Activated naive CD8-positive, alpha-beta T cell treated with anti-CD3 and anti-CD28 coated beads, Interleukin-2, amount 10 ng/mL, durations not matched to agents 7 days and 5 days (primary cell): ENCODE measurements around the gene FDXR. TPM values are rescaled to one million over a fixed set of nuclear protein-coding genes. Genes with fewer than 3 reads are reported as not detected.

Experiments used
- ATAC-seq: fragments of 150-1000 bp; cut with Tn5 transposase; one replicate; pipeline ENCODE4 v1.10.0; 2021; ENCODE audit warnings: low read depth, moderate library complexity
- POLR2A ChIA-PET: fragments of 350-600 bp; sonication (Branson Sonifier 250); formaldehyde crosslinking; loops from one replicate; lab custom pipeline; 2021; ENCODE audit warnings: antibody characterized with exemption; lab: Charles Lee
- DNase-seq: peaks from one replicate; pipeline ENCODE4 v3.0.0; 2021
- H3K27ac Mint-ChIP-seq: one replicate; pipeline ENCODE4 v1.8.0; 2022; ENCODE audit warnings: mild to moderate bottlenecking, mixed read lengths
- H3K27me3 Mint-ChIP-seq: one replicate; pipeline ENCODE4 v1.8.0; 2022; ENCODE audit warnings: mild to moderate bottlenecking, moderate library complexity, mixed read lengths
- H3K36me3 Mint-ChIP-seq: one replicate; pipeline ENCODE4 v1.8.0; 2021; ENCODE audit warnings: mild to moderate bottlenecking, mixed read lengths
- H3K4me1 Mint-ChIP-seq: one replicate; pipeline ENCODE4 v1.8.0; 2021; ENCODE audit warnings: mixed read lengths
- H3K4me3 Mint-ChIP-seq: one replicate; pipeline ENCODE4 v1.8.0; 2022; ENCODE audit warnings: mild to moderate bottlenecking, moderate library complexity, mixed read lengths
- H3K9me3 Mint-ChIP-seq: one replicate; pipeline ENCODE4 v1.8.0; 2021; ENCODE audit warnings: mixed read lengths
- total RNA-seq, 2 experiments: library from RNA; stranded (reverse); gene quantifications; one replicate each; pipeline ENCODE4 v1.2.3, GENCODE V29; 2021

FDXR gene
- total RNA-seq, 2 experiments from 2014 or later, result 25.4 to 30.8 TPM

DNA sequence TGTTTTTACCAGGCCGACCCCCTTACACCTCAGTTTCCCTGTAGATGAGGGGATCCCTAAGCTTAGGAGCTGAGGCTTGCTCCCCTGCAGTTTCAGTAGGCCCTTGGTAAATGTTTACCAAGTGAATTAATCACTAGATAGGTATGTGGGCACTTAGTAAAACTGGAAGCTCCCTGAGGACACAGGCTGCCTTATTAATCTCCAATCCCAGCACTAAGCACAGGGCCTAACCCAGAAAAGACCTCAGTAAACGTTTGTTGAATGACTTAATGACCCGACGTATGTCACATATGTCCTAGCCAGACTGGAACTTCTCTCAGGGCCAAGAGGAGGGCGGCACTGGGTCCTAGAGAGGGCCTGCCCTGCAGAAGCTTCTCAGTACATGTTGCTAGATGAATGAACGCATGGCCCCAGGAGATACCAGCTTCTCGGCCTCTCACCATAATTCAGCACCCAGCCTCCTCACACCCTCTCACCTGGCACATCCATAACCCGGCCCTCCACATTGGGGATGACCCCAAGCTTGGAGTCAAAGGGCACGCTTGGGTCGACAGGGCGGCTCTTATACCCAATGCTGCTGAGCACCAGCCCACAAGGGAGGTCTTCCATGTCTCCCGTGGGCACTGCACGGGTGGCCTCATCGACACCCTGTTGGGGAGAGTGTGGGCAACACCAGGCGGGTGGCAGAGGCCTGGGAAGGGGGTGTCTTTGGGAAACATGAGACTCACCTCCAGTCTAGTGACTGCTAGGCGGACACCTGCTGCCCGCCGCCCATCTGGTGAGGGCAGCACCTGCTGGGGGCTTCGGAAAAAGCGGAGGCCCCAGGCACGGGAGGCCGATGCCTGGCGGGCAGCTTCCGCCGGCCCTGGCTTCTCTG, 9.1 kb downstream of the FDXR start:
- Mint-ChIP-seq H3K27me3 (peaks cover 25% of the 10 kb centered on the region), H3K36me3 (peaks cover 7% of the 10 kb centered on the region), H3K9me3 (no peaks in the 10 kb centered on the region), H3K27ac (no peak overlapping the region), H3K4me3 (no peak overlapping the region), H3K4me1 (peaks cover 15% of the 10 kb centered on the region)
- DNase-seq (no peak), ATAC-seq (no peak)
- POLR2A ChIA-PET, result interaction anchor here (2.2 to 2.5 kb wide), 3 partner anchors 9 to 73 kb away, joined by 8 to 12 read pairs (median 10); partner anchors contain the start of gene FDXR

- peaks cover 6% of the 10 kb centered on the region for H3K36me3 Mint-ChIP-seq
- ATAC-seq, result no peak
- no peak overlapping the region for H3K4me3 Mint-ChIP-seq
- H3K9me3 Mint-ChIP-seq, result no peaks in the 10 kb centered on the region
- POLR2A ChIA-PET, result interaction anchor here (0.9 to 2.5 kb wide), 3 partner anchors 10 to 72 kb away, joined by 3 to 12 read pairs (median 10); partner anchors contain the start of gene FDXR
- peaks cover 11% of the 10 kb centered on the region for H3K4me1 Mint-ChIP-seq
- no peak for DNase-seq
- peaks cover 32% of the 10 kb centered on the region for H3K27me3 Mint-ChIP-seq
- no peak overlapping the region for H3K27ac Mint-ChIP-seq
These were observed 9.9 kb downstream of the FDXR start for GRCh38 chr17:74862919-74863318.

GRCh38 chr17:74862108-74862901, 10.5 kb downstream of the FDXR start:
- no peak overlapping the region for H3K27ac Mint-ChIP-seq
- DNase-seq (peak; percentile 81), ATAC-seq (peak; percentile 59)
- no peaks in the 10 kb centered on the region for H3K9me3 Mint-ChIP-seq
- POLR2A ChIA-PET, result interaction anchor here (0.7 to 2.5 kb wide), 7 partner anchors 8 to 117 kb away, joined by 3 to 12 read pairs (median 3); partner anchors contain the start of gene FDXR
- H3K36me3 Mint-ChIP-seq, result peaks cover 6% of the 10 kb centered on the region
- H3K27me3 Mint-ChIP-seq, result peaks cover 38% of the 10 kb centered on the region
- H3K4me3 Mint-ChIP-seq, result no peak overlapping the region
- peaks cover 11% of the 10 kb centered on the region for H3K4me1 Mint-ChIP-seq

GRCh38 chr17:74861662-74862107, 11.1 kb downstream of the FDXR start:
- peaks cover 44% of the 10 kb centered on the region for H3K27me3 Mint-ChIP-seq
- H3K4me1 Mint-ChIP-seq, result peaks cover 11% of the 10 kb centered on the region
- peaks cover 6% of the 10 kb centered on the region for H3K36me3 Mint-ChIP-seq
- H3K9me3 Mint-ChIP-seq, result no peaks in the 10 kb centered on the region
- POLR2A ChIA-PET, result interaction anchor here (0.5 to 2.5 kb wide), 8 partner anchors 8 to 122 kb away, joined by 3 to 12 read pairs (median 4); partner anchors contain the start of gene FDXR
- DNase-seq (no peak), ATAC-seq (no peak)
- no peak overlapping the region for H3K4me3 Mint-ChIP-seq
- H3K27ac Mint-ChIP-seq, result no peak overlapping the region

- no peak overlapping the region for H3K4me3 Mint-ChIP-seq
- no peaks in the 10 kb centered on the region for H3K9me3 Mint-ChIP-seq
- ATAC-seq (no peak), DNase-seq (no peak)
- peaks cover 50% of the 10 kb centered on the region for H3K27me3 Mint-ChIP-seq
- H3K27ac Mint-ChIP-seq, result no peak overlapping the region
- H3K36me3 Mint-ChIP-seq, result peaks cover 6% of the 10 kb centered on the region
- H3K4me1 Mint-ChIP-seq, result peaks cover 11% of the 10 kb centered on the region
- POLR2A ChIA-PET, result interaction anchor here (0.5 to 2.5 kb wide), 7 partner anchors 9 to 122 kb away, joined by 3 to 12 read pairs (median 3); partner anchors contain the start of gene FDXR
These were observed 11.7 kb downstream of the FDXR start for GRCh38 chr17:74860872-74861661.

DNA sequence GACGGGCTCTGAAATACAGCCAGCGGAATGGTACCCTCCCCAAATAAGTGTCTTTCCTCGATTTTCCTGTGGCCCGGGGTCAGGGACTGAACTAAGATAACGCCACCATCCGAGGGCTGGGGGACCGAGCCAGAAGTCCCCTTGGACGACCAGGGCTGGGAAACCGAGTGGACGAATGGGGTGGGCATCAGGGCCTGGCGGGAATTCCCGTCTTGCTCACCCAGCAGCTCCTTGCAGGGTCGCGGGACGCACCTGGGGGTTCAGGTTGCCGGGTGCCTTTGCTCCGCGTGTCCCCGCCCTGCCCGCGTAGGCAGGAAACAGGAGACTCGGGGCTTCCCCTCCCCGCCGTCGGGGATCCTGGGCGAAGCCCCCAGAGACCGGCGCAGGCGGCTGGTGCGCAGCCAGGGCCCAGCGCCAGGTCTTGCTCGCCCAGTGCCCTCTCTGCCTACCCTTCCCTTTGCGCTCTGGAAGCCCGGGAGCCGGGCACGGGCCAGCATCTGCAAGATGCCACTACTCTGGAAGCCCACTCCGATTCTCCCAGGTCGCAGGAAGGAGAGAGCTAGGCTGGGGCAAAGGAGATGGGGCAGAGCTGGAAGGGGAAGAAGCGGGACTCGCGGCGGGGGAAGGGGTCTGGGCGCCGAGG, 12.4 kb downstream of the FDXR start:
- POLR2A ChIA-PET, result no interaction called here
- Mint-ChIP-seq H3K4me3 (peak overlapping the region; percentile 25), H3K36me3 (peaks cover 6% of the 10 kb centered on the region), H3K27me3 (peaks cover 55% of the 10 kb centered on the region), H3K9me3 (no peaks in the 10 kb centered on the region), H3K4me1 (peaks cover 11% of the 10 kb centered on the region), H3K27ac (no peak overlapping the region)
- ATAC-seq, result no peak
- peak; percentile 55 for DNase-seq

- DNase-seq (peak; percentile 64), ATAC-seq (peak; percentile 22)
- Mint-ChIP-seq H3K4me1 (peaks cover 6% of the 10 kb centered on the region), H3K27me3 (peaks cover 60% of the 10 kb centered on the region), H3K4me3 (peak within 1 kb of the TSS; percentile 50), H3K36me3 (no peaks in the 10 kb centered on the region), H3K27ac (no peak within 1 kb of the TSS), H3K9me3 (no peaks in the 10 kb centered on the region)
- POLR2A ChIA-PET, result interaction anchor here (1.9 kb wide), 1 partner anchor 14 kb away, joined by 5 read pairs; the partner anchor contains the start of gene FDXR
These were observed 13.2 kb downstream of the FDXR start, which contains the start of gene GRIN2C for GRCh38 chr17:74859459-74860228. GRIN2C (minus strand) TSS chr17:74859885; CDS start chr17:74855092, 4,793 bp downstream.

DNA sequence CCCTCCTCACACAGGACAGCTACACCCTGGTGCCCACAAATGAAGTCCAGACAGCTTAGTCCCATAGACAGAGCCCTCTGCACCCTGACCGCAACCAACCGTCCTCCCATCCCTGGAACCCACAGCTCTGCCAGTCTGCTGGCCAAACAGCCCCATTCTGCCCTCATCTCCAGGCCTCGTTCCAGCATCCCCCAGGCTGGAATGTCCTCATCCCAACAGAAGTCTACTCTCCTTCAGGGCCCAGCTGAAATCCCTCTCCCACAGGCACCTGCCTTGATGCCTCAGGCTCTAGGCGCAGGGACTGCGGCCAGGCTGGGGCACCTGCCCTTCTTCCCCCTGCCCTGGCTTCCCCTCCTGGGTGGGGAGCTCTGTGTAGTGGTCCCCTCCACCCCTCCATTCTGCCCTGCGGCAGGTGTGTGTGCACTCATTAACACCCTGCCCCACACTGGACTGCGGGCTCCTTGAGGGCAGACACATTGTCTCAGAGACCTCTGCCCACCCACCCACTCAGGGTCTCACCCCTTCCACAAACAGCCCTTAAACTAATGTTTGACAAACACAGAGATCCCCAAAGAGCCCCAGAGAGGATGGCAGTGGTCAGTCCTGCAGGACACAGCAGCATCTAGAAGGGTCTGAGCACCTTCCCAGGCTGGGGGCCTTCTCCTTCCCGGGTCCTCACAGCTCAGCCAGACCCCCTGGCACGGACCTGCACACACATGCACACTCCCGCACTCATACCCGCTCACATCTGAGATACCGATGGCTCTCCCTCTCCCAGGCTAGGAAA, 13.9 kb downstream of the FDXR start:
- Mint-ChIP-seq H3K36me3 (no peaks in the 10 kb centered on the region), H3K27ac (no peak overlapping the region), H3K27me3 (peaks cover 68% of the 10 kb centered on the region), H3K9me3 (no peaks in the 10 kb centered on the region), H3K4me3 (peak overlapping the region; percentile 50), H3K4me1 (peaks cover 6% of the 10 kb centered on the region)
- POLR2A ChIA-PET, result interaction anchor here (0.5 to 1.9 kb wide), 2 partner anchors 14 to 623 kb away, joined by 4 to 5 read pairs; partner anchors contain the start of gene FDXR
- no peak for DNase-seq
- no peak for ATAC-seq

DNA sequence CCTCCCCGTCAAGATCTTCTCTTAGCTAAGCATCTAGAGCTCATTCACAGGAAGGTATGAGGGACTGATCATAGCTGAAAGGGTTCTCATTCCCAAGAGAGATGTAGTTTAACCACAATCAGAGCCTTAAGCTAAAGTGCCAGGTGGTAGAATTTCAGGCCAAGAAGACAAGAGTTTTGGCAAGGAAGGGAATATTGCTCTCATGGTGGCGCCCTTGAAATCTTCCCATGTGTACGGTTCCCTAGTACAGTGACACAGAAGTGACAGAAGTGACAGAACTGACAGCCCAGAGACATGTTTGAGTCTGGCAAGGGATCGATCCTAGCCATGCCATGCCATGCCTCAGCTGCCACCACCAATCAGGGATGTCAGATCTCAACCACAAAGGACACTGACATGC, 15.6 kb downstream of the FDXR start:
- POLR2A ChIA-PET, result no interaction called here

GRCh38 chr17:74856112-74856511, 16.7 kb downstream of the FDXR start:
- Mint-ChIP-seq H3K4me1 (peaks cover 8% of the 10 kb centered on the region), H3K27ac (no peak overlapping the region), H3K4me3 (no peak overlapping the region), H3K9me3 (no peaks in the 10 kb centered on the region), H3K27me3 (peaks cover 75% of the 10 kb centered on the region), H3K36me3 (no peaks in the 10 kb centered on the region)
- POLR2A ChIA-PET, result no interaction called here
- DNase-seq, result no peak
- no peak for ATAC-seq

More for the DNA sequence above, 15.6 kb downstream of the FDXR start:
- DNase-seq, result no peak
- H3K36me3 Mint-ChIP-seq, result no peaks in the 10 kb centered on the region
- H3K9me3 Mint-ChIP-seq, result no peaks in the 10 kb centered on the region
- ATAC-seq, result no peak
- H3K27ac Mint-ChIP-seq, result no peak overlapping the region
- H3K4me3 Mint-ChIP-seq, result no peak overlapping the region
- H3K27me3 Mint-ChIP-seq, result peaks cover 79% of the 10 kb centered on the region
- H3K4me1 Mint-ChIP-seq, result peaks cover 12% of the 10 kb centered on the region

DNA sequence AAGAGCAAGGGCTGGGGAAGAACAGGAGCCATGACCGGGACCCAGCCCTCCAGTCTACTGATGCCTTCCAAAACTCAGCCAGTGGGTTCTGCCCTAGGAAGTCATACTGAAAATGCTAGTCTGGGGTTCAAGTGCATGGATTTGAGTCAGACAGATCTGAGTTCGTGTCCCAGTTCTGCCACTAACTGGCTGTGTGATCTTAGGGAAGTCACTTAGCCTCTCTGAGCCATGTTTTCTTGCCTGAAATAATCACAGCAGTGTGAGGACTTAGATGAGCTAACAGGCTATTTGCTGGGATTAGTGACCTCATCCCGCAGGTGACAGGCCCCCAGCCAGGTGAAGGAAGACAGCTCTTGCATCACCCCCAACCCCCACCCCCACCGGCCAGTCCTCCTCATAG, 17.5 kb downstream of the FDXR start:
- DNase-seq (no peak), ATAC-seq (no peak)
- Mint-ChIP-seq H3K36me3 (no peaks in the 10 kb centered on the region), H3K27me3 (peaks cover 71% of the 10 kb centered on the region), H3K9me3 (no peaks in the 10 kb centered on the region), H3K4me1 (peaks cover 8% of the 10 kb centered on the region), H3K27ac (no peak overlapping the region), H3K4me3 (no peak overlapping the region)
- POLR2A ChIA-PET, result no interaction called here
